ENCODE measurements around the gene AMPD1. TPM values are rescaled to one million over a fixed set of nuclear protein-coding genes. Genes with fewer than 3 reads are reported as not detected.
A peak's percentile ranks its signal among the peaks of the same experiment; 100 is the strongest.

AMPD1 gene
- total RNA-seq, 4 donors from 2014 or later = 0.82 to 3.2 (median 1.9) TPM; not detected in 1

DNA sequence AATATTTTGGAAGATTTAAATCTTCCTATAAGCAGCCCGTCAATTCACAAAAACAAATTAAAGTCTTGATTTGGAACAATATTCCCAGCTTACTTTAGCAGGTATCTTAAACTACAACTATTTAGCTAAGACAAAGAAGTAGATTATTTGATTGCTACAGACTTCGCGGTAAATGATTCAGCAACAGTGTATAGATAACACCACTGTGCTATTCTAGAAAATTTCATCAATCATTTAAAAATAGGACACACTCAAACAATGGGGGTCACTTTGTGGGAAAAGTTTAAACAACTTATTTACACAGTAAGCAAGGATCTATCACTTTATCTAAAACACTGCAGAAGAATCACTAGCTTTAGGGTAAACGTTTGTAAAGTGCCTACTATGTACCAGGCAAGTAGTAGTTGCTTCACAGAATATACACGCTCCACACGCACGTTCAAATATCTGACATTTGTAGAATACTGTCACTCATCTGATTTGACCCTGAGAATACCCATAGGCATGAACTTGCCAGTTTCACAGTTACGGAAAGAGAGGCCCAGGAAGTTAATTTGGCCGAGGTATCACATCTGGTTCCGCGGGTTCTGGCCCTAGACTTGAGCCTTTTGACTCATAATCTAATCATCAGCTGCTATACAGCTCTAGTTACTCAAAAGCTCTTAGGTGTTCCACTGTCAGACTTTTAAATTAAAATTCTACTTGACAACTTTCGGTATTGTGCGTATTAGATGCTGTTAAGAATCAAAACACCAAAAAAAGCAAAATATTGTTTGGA, 26.4 kb downstream of the AMPD1 start:
- H3K27me3 ChIP-seq = no peaks in the 10 kb centered on the region
- intact Hi-C loops (cut with DNase I; ENCODE audit: low total_unique reads) (no loop called here), in situ Hi-C loops (cut with MboI; ENCODE audit: low pct_ligation_motif_present in 1 of 4, low pct_unique_long_range_greater_than_20kb in 1 of 4, low sequenced_read_pairs in 3 of 4) (no loop called here)
- peak overlapping the region; percentile 76 to 85 (median 81) for H3K27ac ChIP-seq
- no peaks in the 10 kb centered on the region for H3K36me3 ChIP-seq
- no peaks in the 10 kb centered on the region for H3K9me3 ChIP-seq
- TF ChIP-seq, protein P1, sequence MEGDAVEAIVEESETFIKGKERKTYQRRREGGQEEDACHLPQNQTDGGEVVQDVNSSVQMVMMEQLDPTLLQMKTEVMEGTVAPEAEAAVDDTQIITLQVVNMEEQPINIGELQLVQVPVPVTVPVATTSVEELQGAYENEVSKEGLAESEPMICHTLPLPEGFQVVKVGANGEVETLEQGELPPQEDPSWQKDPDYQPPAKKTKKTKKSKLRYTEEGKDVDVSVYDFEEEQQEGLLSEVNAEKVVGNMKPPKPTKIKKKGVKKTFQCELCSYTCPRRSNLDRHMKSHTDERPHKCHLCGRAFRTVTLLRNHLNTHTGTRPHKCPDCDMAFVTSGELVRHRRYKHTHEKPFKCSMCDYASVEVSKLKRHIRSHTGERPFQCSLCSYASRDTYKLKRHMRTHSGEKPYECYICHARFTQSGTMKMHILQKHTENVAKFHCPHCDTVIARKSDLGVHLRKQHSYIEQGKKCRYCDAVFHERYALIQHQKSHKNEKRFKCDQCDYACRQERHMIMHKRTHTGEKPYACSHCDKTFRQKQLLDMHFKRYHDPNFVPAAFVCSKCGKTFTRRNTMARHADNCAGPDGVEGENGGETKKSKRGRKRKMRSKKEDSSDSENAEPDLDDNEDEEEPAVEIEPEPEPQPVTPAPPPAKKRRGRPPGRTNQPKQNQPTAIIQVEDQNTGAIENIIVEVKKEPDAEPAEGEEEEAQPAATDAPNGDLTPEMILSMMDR (IDR thresholded peaks at IDR 0.05) = no peak
- TF ChIP-seq EP300 (IDR thresholded peaks at IDR 0.05; ENCODE audit: low read depth) (no peak), POLR2AphosphoS5 (IDR thresholded peaks at IDR 0.05) (no peak), POLR2A (IDR thresholded peaks at IDR 0.05) (no peak)
- no peak for DNase-seq
- peaks cover 0 to 16% (median 5%) of the 10 kb centered on the region in 4 donors for H3K4me1 ChIP-seq
- WGBS, 2 donors (ENCODE audit: low coverage in 1 of 2) = 49% methylated on average over 6 to 13 of the region's 13 CpGs
- H3K4me3 ChIP-seq = peak overlapping the region; percentile 46 to 73 (median 54)

DNA sequence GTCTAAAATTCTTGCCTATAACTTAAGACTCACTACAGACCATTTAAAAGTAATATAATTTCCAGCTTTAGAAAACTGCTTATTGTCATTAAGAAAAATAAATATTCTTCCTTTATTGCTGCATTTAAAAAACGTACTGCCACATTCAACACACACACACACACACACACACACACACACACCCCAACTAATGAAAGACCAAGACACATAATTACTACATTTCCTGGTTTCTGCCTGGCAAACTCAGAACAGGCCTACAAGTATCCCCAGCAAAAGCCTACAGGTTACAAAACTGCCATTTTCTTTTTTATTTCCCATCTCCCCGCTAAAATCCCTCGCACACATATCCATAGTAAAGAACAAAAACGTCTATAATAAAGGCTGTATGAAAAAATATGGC, 27.0 kb downstream of the AMPD1 start:
- Histone ChIP-seq H3K9me3 (no peaks in the 10 kb centered on the region), H3K4me1 (peaks cover 0 to 16% (median 5%) of the 10 kb centered on the region in 4 donors), H3K4me3 (no peak overlapping the region), H3K27ac (no peak overlapping the region), H3K36me3 (no peaks in the 10 kb centered on the region), H3K27me3 (no peaks in the 10 kb centered on the region)
- 64 to 87% methylated on average over 4 of the region's 4 CpGs for WGBS, 2 donors (ENCODE audit: low coverage in 1 of 2)
- no peak for TF ChIP-seq EP300 (IDR thresholded peaks at IDR 0.05; ENCODE audit: low read depth)
- no peak for TF ChIP-seq POLR2AphosphoS5 (IDR thresholded peaks at IDR 0.05)
- no peak for TF ChIP-seq POLR2A (IDR thresholded peaks at IDR 0.05)
- TF ChIP-seq, protein P1 (IDR thresholded peaks at IDR 0.05) = no peak
- no peak for DNase-seq
- intact Hi-C loops (cut with DNase I; ENCODE audit: low total_unique reads) (no loop called here), in situ Hi-C loops (cut with MboI; ENCODE audit: low pct_ligation_motif_present in 1 of 4, low pct_unique_long_range_greater_than_20kb in 1 of 4, low sequenced_read_pairs in 3 of 4) (no loop called here)

DNA sequence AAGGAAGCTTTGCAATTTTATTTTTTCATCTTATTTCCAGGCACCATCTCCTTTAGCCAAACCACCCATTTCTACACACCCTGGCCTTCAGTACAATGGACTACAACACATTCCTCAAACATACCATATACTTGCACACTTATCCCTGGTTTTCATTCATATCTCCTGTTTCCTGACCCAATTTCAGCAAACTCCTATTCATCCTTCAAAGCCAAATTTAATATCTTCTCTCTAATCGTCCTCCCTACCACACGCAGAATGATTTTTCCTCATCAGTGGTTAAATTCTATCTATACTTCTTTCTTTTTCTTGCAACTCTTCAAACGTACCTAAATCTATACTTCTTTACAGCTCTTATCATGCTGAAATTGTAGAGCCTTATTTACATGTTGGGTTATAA, 28.4 kb downstream of the AMPD1 start:
- intact Hi-C loops (cut with DNase I; ENCODE audit: low total_unique reads) = no loop called here
- no peak for DNase-seq
- Histone ChIP-seq H3K27me3 (no peaks in the 10 kb centered on the region), H3K4me1 (peaks cover 0 to 16% (median 5%) of the 10 kb centered on the region in 4 donors), H3K27ac (no peak overlapping the region), H3K36me3 (no peaks in the 10 kb centered on the region), H3K9me3 (no peaks in the 10 kb centered on the region), H3K4me3 (no peak overlapping the region)
- WGBS, 2 donors (ENCODE audit: low coverage in 1 of 2) = 85% methylated on average over 3 of the region's 3 CpGs
- in situ Hi-C loops (cut with MboI; ENCODE audit: low pct_ligation_motif_present in 1 of 4, low pct_unique_long_range_greater_than_20kb in 1 of 4, low sequenced_read_pairs in 3 of 4) = no loop called here
- no peak for TF ChIP-seq POLR2AphosphoS5 (IDR thresholded peaks at IDR 0.05)
- no peak for TF ChIP-seq POLR2A (IDR thresholded peaks at IDR 0.05)
- TF ChIP-seq EP300 (IDR thresholded peaks at IDR 0.05; ENCODE audit: low read depth) = no peak
- TF ChIP-seq, protein P1 (IDR thresholded peaks at IDR 0.05) = no peak

DNA sequence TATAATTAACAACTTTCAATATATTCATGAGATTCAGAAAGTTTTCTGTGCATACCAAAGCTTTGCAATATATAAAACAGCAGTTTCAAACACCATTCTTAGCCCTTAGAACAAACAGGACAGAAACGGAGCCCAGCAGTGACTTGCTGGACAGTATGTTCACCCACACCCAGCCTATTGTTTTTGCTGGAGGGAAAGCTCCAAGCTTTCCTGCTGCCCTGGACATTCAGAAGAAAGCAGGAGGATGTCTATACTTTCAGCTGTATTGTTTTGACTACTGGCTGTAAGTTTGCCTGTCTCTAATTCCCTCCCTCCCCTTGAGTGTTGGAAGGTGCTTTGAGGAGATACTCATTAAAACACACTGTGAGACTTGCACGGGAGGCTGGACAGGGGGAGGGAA, 35.1 kb downstream of the AMPD1 start:
- no peaks in the 10 kb centered on the region for H3K9me3 ChIP-seq
- no peaks in the 10 kb centered on the region for H3K4me1 ChIP-seq
- in situ Hi-C loops (cut with MboI; ENCODE audit: low pct_ligation_motif_present in 1 of 4, low pct_unique_long_range_greater_than_20kb in 1 of 4, low sequenced_read_pairs in 3 of 4) (no loop called here), intact Hi-C loops (cut with DNase I; ENCODE audit: low total_unique reads) (no loop called here)
- H3K4me3 ChIP-seq = no peak overlapping the region
- no peak for DNase-seq
- no peaks in the 10 kb centered on the region for H3K36me3 ChIP-seq
- H3K27me3 ChIP-seq = no peaks in the 10 kb centered on the region
- WGBS, 2 donors (ENCODE audit: low coverage in 1 of 2) = 45 to 57% methylated on average over 2 of the region's 2 CpGs
- TF ChIP-seq POLR2AphosphoS5 (IDR thresholded peaks at IDR 0.05) (no peak), POLR2A (IDR thresholded peaks at IDR 0.05) (no peak), EP300 (IDR thresholded peaks at IDR 0.05; ENCODE audit: low read depth) (no peak)
- TF ChIP-seq, protein P1 (IDR thresholded peaks at IDR 0.05) = no peak
- no peak overlapping the region for H3K27ac ChIP-seq

All from transverse colon (tissue), 4 donors.